ENCODE results near the gene GDPD5. TPM values are rescaled to one million over a fixed set of nuclear protein-coding genes. Genes with fewer than 3 reads are reported as not detected.
A peak's percentile ranks its signal among the peaks of the same experiment; 100 is the strongest.

Gene GDPD5
- polyA plus RNA-seq, 2 of the 4 experiments (the other 2 are of a cell fraction) = 3.9 to 5.9 TPM

DNA sequence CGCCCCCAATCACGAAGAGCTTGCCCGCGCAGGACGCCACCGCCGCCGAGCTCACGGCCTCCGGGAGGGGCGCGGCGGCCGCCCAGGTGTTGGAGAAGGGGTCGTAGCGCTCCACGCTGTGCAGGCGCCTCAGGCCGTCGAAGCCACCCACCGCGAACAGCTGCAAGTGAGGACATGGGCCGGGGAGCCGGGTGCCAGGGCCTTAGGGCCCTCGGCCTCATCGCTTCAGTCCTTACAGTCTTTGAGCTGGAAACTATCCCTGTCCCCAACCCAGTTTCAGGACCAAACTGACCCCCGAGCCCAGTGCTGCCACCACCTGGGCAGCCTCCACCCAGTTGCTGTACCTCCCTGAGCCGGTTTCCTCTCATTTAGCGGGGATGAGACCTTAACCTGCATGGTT is 100.3 kb downstream of the GDPD5 start:
- TF ChIP-seq NR3C1 (IDR thresholded peaks at IDR 0.05) (no peak), ZNF302 (CRISPR knock-in tag; IDR thresholded peaks at IDR 0.05) (no peak), CBX2 (IDR thresholded peaks at IDR 0.05; ENCODE audit: borderline replicate concordance, low read depth) (no peak), POLR2AphosphoS2 (conservative IDR thresholded peaks at IDR 0.05; ENCODE audit: low read length) (no peak), ESRRA (IDR thresholded peaks at IDR 0.05; ENCODE audit: borderline replicate concordance, low read length) (no peak), RAD21 (conservative IDR thresholded peaks at IDR 0.05 in 1 of 2, IDR thresholded peaks at IDR 0.05 in 1 of 2) (peak; percentile 26 to 29; a peak in 1 of 5 replicates), HOXB5 (CRISPR knock-in tag; IDR thresholded peaks at IDR 0.05) (no peak), FOSL2 (IDR thresholded peaks at IDR 0.05) (no peak), FOSL2 (CRISPR knock-in tag; IDR thresholded peaks at IDR 0.05) (no peak), CHD2 (IDR thresholded peaks at IDR 0.05; ENCODE audit: low read length, partially characterized antibody) (no peak), MYC (IDR thresholded peaks at IDR 0.05; ENCODE audit: borderline replicate concordance, low read length) (no peak), SMC3 (IDR thresholded peaks at IDR 0.05) (peak; percentile 48; the same call in 2 of the 3 replicates), TFCP2L1 (CRISPR knock-in tag; IDR thresholded peaks at IDR 0.05) (no peak), CHD4 (IDR thresholded peaks at IDR 0.05; ENCODE audit: borderline replicate concordance) (no peak), EP300 (IDR thresholded peaks at IDR 0.05) (no peak)
- TF ChIP-seq, protein P1, sequence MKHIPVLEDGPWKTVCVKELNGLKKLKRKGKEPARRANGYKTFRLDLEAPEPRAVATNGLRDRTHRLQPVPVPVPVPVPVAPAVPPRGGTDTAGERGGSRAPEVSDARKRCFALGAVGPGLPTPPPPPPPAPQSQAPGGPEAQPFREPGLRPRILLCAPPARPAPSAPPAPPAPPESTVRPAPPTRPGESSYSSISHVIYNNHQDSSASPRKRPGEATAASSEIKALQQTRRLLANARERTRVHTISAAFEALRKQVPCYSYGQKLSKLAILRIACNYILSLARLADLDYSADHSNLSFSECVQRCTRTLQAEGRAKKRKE (CRISPR knock-in tag; IDR thresholded peaks at IDR 0.05; ENCODE audit: low read depth) = no peak
- TF ChIP-seq, protein P2, sequence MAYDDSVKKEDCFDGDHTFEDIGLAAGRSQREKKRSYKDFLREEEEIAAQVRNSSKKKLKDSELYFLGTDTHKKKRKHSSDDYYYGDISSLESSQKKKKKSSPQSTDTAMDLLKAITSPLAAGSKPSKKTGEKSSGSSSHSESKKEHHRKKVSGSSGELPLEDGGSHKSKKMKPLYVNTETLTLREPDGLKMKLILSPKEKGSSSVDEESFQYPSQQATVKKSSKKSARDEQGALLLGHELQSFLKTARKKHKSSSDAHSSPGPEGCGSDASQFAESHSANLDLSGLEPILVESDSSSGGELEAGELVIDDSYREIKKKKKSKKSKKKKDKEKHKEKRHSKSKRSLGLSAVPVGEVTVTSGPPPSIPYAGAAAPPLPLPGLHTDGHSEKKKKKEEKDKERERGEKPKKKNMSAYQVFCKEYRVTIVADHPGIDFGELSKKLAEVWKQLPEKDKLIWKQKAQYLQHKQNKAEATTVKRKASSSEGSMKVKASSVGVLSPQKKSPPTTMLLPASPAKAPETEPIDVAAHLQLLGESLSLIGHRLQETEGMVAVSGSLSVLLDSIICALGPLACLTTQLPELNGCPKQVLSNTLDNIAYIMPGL (CRISPR knock-in tag; IDR thresholded peaks at IDR 0.05; ENCODE audit: borderline replicate concordance) = no peak
- TF ChIP-seq, protein P3, sequence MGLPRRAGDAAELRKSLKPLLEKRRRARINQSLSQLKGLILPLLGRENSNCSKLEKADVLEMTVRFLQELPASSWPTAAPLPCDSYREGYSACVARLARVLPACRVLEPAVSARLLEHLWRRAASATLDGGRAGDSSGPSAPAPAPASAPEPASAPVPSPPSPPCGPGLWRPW (IDR thresholded peaks at IDR 0.05) = no peak
- TF ChIP-seq, protein P4, sequence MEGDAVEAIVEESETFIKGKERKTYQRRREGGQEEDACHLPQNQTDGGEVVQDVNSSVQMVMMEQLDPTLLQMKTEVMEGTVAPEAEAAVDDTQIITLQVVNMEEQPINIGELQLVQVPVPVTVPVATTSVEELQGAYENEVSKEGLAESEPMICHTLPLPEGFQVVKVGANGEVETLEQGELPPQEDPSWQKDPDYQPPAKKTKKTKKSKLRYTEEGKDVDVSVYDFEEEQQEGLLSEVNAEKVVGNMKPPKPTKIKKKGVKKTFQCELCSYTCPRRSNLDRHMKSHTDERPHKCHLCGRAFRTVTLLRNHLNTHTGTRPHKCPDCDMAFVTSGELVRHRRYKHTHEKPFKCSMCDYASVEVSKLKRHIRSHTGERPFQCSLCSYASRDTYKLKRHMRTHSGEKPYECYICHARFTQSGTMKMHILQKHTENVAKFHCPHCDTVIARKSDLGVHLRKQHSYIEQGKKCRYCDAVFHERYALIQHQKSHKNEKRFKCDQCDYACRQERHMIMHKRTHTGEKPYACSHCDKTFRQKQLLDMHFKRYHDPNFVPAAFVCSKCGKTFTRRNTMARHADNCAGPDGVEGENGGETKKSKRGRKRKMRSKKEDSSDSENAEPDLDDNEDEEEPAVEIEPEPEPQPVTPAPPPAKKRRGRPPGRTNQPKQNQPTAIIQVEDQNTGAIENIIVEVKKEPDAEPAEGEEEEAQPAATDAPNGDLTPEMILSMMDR (IDR thresholded peaks at IDR 0.05) = peak; percentile 49
- TF ChIP-seq, protein P5, sequence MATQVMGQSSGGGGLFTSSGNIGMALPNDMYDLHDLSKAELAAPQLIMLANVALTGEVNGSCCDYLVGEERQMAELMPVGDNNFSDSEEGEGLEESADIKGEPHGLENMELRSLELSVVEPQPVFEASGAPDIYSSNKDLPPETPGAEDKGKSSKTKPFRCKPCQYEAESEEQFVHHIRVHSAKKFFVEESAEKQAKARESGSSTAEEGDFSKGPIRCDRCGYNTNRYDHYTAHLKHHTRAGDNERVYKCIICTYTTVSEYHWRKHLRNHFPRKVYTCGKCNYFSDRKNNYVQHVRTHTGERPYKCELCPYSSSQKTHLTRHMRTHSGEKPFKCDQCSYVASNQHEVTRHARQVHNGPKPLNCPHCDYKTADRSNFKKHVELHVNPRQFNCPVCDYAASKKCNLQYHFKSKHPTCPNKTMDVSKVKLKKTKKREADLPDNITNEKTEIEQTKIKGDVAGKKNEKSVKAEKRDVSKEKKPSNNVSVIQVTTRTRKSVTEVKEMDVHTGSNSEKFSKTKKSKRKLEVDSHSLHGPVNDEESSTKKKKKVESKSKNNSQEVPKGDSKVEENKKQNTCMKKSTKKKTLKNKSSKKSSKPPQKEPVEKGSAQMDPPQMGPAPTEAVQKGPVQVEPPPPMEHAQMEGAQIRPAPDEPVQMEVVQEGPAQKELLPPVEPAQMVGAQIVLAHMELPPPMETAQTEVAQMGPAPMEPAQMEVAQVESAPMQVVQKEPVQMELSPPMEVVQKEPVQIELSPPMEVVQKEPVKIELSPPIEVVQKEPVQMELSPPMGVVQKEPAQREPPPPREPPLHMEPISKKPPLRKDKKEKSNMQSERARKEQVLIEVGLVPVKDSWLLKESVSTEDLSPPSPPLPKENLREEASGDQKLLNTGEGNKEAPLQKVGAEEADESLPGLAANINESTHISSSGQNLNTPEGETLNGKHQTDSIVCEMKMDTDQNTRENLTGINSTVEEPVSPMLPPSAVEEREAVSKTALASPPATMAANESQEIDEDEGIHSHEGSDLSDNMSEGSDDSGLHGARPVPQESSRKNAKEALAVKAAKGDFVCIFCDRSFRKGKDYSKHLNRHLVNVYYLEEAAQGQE (IDR thresholded peaks at IDR 0.05) = no peak
- TF ChIP-seq, protein P6, sequence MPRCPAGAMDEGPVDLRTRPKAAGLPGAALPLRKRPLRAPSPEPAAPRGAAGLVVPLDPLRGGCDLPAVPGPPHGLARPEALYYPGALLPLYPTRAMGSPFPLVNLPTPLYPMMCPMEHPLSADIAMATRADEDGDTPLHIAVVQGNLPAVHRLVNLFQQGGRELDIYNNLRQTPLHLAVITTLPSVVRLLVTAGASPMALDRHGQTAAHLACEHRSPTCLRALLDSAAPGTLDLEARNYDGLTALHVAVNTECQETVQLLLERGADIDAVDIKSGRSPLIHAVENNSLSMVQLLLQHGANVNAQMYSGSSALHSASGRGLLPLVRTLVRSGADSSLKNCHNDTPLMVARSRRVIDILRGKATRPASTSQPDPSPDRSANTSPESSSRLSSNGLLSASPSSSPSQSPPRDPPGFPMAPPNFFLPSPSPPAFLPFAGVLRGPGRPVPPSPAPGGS (IDR thresholded peaks at IDR 0.05) = no peak
- WGBS (ENCODE audit: missing lambda C conversion rate) = 91% methylated on average over 24 of the region's 29 CpGs
- Histone ChIP-seq H3K27ac (peak overlapping the region in 1 of 2 experiments; percentile 46; a peak in 2 of 6 replicates), H3K9me3 (peaks cover 6% of the 10 kb centered on the region; the same call in 2 of the 3 replicates), H3K4me1 (peaks cover 38% of the 10 kb centered on the region), H3K4me2 (no peak overlapping the region), H3K4me3 (no peak overlapping the region)
- CTCF ChIA-PET = interaction anchor here (0.6 to 16.5 kb wide), 16 partner anchors 8 to 146 kb away, joined by 3 to 231 read pairs (median 4); partner anchors contain the start of genes GDPD5 and RPS3
- DNase-seq (ENCODE audit: low read depth in 1 of 2, low spot score in 1 of 2) = peak; percentile 38 to 60
- no peak for FAIRE-seq
- ATAC-seq = 0 out of 6 replicates have a peak, but pooled peaks of 1 of the 2 experiments have one; percentile 9
- POLR2A ChIA-PET = no interaction called here
